HG02885 (cell line): ENCODE data around the gene PGGT1B.
"Not testable (repeated sequence)": the region's sequence is repeated elsewhere in the genome, so short reads cannot be mapped to it uniquely, and the experiment has no call there.

Experiments used
- ATAC-seq: cut with Tn5 transposase; IDR thresholded peaks from one replicate; pipeline ENCODE4 v1.9.1; 2021; ENCODE audit warnings: mild to moderate bottlenecking; ENCODE audit not compliant: unreplicated experiment, poor library complexity

The PGGT1B gene

GRCh38 chr5:115262011-115262320, 711 bp downstream of the PGGT1B start:
- ATAC-seq, result peak; percentile 58

DNA sequence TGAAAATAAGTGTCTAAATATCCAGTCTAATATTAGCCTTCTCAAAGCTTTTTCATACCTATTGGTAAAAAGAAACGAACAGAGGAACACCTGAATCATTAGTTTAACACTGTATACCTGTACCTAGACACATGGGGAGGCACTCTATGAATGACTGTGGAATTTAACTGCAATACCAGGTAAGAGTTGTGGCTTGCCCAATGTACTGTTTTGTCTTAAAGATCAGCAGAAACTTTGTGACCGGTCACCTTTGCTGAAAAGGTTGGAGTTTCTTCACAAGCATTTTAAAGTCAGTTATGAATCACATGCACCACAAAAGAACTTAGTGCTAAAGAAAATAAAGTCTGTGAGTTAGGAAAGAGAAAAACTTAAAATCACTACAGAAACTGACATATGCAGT, 2.4 kb downstream of the PGGT1B start:
- ATAC-seq, result no peak

DNA sequence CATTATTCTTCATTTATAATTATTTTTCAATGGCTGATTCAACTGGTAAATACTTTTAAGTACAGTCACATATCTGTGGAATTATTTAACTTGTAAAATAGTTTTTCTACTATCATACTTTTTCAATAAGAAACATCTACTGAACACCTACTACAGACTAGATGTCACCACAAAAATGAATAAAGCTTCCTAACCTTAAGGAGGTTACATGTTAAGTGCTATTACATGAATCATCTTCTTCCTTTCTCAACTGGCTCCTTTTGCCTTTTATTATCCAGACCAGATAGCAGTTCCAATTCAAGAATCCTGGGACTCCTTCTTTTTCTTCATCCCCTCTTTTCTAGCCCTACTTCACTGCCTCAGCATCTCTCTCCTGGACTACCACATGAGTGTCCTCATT, 4.7 kb downstream of the PGGT1B start:
- no peak for ATAC-seq

DNA sequence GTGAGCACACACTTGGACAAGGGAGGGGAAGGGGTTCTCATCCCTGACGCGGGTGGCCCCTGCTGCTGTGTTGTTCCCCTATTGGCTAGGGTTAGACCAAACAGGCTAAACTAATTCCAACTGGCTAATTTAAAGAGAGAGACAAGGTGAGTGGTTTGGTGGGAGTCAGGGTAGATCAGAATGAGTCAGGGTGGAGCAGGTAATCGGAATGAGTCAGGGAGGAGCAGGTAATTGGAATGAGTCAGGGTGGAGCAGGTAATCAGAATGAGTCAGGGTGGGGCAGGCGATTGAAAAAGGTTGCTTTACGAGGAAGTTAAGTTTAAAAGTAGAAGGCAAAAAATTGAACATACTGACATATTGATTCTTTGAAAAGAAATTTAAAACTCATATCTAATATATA, 13.3 kb downstream of the PGGT1B start:
- not testable (repeated sequence) for ATAC-seq

DNA sequence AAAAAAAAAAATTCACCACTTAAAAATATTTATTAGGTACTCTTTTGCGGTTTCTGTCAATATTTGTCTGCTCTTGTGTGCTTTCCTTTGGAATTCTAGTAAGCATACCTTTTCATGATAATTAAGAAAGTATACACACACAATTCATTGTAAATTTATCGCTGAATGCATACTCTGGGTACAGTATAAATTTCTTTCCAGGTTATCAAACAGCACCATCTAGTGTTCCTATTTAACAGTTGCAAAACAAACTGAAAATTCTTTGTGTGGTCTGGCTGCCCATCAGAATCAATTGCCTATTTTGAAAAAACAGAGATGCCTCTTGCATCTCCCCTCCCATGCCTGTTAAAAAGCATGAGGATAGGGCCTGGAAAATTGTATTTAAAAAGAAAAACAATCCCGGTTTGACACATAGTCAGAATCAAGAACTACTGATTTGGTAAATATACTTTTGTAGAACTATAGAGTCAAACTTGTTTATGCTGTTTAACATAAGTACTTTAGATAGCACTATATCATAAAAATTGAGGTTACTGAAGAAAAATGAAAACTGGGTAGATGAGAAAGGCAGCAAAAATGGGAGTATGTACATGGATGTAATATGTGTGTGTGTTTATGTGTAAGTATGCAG, 16.2 kb downstream of the PGGT1B start:
- peak; percentile 69 for ATAC-seq

- peak; percentile 82 for ATAC-seq
Measured at GRCh38 chr5:115243412-115243811, 19.3 kb downstream of the PGGT1B start.

DNA sequence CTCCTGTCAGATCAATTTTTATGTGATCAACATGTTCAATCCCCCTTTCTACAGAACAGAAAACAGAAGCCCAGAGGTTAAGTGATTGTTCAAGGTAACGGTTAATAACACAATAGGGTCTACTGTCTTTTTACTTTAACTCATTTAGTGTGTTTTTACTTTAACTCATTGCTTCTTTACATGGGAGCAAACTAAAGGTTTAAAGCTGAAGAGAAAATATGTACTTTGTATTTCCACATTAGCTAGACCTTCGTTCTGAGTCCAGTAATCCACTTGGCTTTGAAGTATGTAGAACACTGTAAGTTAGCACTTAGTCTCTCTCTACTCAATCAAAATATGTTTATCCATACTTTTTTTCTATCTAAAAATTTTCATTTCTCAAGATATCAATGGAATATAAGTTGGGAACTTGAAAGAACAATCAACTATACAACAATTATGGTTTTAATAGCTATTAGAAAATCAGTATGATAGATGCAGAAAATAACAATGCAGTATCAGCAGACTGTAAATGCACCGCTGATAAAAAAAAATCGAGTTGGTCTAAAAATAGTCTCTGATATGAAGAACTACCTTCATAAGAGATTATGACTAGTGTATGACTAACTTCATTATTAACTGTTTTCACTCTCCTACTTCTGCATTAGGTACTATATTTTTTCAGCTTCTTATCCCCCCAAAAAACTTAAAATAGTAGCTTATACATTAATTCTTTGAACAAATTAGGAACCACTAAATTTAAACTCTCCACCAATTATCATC, 20.6 kb downstream of the PGGT1B start:
- ATAC-seq, result no peak

DNA sequence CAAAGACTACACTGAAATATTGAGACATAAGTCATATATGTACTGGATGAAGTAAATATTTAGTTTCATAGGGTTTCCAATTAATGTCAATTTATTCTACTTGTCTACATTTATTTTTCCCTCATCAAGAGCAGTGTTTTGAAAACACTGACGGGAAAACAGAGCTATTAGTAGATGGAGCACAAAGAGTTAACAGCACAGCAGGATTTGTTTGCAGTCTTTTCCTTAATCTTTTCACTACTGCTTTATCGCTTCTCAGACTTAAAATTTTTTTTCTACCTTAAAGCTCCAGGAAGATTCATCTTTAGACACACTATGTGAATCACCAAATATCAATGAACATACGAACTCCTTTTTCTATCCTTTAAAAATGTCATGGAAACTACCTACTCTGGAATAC, 25.6 kb downstream of the PGGT1B start:
- ATAC-seq, result no peak

DNA sequence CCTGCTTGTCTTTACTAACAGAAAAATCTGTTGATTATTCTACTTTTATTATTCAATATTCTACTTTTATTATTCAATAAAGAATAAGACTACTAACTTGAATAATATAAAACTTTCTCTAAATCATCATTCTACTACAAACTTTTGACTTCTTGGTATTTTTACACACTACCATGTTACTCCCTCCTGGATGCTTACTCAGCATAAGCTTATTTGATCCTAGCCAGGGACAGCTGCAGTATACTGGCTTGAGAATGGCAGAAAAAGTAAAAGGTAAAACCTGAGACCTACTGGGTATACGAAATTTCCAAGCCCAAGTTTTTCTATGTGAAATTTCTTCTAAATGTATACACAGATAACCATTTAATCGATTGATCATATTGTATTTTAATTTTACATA, 26.1 kb downstream of the PGGT1B start:
- no peak for ATAC-seq

GRCh38 chr5:115231598-115231997, 31.1 kb downstream of the PGGT1B start:
- ATAC-seq, result no peak

DNA sequence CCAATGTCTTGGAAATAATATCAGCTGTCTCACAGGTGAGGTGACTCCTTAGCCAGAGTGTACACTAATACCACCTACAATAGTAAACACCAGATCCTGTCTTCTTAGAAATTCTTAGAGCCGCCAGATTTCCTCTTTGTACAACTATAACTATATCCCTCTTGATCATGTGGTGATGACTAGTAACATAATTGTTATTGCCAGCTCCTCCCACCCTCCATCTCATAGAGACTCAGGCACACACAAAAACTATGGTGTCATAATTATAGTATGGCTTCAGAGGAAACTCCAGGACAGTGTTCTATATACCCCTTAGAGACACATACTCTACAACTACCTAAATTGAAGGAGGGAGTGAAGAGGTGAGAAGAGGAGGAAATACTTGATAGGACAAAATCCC, 33.1 kb downstream of the PGGT1B start:
- no peak for ATAC-seq

DNA sequence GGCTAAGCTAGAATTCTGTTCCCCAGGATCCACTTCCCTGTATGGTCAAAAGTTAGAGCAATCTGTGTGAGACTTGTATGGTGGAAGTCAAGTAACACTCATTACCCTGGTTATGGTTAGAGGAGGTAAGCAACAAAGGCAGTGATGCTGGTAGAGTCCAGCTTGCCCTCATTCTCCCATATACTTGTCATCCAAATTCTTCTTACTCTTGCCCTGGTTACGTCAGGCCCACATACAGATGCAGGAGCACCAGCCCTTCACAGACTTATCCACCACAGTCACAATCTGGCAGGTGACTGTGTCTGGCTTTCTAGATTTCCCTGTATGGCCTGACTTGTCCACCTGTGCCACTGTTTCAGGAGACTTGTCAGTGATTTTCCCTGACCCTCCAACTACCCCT, 35.4 kb downstream of the PGGT1B start:
- ATAC-seq, result no peak

DNA sequence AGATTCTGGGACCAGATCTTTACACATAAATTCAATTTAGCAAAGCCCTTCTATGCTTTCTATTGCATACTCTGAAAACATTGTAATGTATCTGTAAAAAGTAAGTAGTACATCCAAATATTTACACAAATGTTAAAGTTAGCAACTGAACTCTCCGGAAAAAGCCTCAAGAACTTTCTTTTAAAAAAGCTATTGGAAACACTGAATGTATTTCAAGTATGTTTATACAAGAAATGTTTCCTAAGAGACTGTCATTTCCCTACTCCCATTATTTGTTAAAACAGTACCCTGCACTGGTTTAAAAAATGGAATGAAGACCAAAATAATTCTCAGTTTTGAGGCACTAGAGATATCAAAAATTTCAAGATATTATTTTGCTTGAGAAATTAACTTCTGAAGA, 48.1 kb downstream of the PGGT1B start:
- no peak for ATAC-seq

GRCh38 chr5:115209279-115209678, 53.4 kb downstream of the PGGT1B start:
- ATAC-seq, result peak; percentile 99

DNA sequence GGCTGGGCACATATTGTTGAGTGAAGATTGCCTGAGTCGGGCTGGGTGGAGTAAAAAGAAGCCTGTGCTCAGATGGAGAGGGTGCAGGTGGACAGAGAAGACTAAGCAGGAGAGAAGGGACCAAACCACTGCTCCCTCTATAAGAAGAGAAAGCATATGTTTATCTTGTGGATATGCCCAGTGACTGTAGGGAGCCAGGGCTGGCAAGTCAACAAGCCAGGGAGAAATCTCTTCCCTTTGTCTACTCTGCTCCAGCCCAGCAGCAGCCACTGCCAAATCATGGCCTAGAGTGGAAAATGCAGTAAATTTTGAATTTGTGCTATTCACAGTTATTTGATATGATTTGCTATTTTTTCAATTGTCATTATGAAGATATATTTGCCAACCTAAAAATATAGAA, 59.7 kb downstream of the PGGT1B start:
- ATAC-seq, result no peak

DNA sequence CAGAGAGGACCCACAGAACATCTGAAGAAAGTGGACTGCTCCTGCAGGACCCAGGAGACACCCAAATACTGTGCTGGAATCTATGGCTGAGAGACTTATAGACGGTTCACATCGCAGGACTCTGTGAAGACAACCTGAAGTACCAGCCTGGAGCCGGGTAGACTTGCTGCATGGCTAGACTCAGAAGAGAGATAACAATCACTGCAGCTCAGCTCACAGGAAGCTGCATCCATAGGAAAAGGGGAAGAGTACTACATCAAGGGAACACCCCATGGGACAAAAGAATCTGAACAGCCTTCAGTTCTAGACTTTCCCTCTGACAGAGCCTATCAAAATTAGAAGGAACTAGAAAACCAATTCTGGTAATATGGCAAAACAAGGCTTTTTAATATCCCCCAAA, 66.5 kb downstream of the PGGT1B start:
- ATAC-seq, result no peak

DNA sequence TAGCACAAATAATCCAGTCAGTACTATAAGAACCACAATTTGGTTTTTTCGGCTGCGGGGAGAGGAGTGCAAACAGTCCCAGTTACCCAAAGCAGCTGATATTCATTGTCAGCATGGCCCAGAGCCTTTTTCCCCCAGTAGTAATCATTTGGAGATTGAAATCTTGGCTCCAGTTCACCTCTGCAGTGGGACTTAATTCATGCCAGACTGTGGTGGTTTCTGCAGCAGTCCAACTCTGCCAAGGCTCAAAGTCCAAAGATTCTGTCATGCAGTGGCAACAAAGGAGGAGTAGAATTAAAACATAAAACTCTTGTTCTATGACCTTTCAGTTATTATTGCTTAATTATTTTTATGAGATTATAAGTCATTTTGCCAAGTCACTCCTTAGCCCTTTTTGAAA, 68.0 kb downstream of the PGGT1B start:
- ATAC-seq, result no peak

GRCh38 chr5:115193295-115193694, 69.4 kb downstream of the PGGT1B start:
- no peak for ATAC-seq

DNA sequence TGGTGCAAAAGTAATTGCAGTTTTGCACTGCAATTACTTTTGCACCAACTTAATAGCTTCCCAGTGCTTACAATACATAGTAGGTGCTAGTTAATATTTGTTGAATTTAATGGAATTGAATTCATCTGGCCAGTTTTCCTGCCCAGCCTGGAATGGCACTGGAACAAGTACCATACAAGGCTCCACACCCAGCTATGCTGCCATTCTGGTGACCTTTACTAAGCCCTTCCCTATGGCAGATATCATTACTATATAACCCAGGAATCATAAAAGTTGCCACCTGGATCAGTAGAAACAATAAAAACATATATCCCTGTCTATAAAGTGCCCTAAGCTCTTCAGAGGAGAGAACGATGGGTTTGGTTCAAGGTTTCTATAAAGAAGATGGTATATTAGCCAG, 70.6 kb downstream of the PGGT1B start:
- no peak for ATAC-seq

GRCh38 chr5:115191474-115192031, 71.1 kb downstream of the PGGT1B start:
- ATAC-seq, result no peak

GRCh38 chr5:115190388-115190787, 72.3 kb downstream of the PGGT1B start:
- ATAC-seq, result no peak

DNA sequence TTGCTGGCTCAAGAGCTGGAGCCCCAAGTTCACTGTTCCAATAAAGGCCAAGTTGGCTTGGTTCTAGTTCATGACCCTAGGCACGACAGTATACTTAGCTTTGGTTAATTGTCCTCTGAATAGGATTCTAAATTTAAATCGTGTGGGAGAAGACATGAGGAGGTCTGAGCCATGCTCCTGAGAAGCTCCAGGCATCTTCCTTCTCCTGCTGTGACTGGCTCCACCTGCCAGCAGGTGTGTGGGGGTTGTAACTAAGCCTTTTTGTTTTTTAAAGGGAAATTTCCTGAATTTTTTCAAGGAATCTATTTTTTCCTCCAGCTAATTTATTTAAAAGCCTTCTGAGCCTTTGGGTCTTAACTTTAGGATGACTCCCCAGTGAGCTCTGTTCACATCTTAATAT, 72.8 kb downstream of the PGGT1B start:
- no peak for ATAC-seq
